ENCODE measurements around the gene PLB1.

The PLB1 gene

GRCh38 chr2:28487258-28487657 is 8.6 kb upstream of the PLB1 start:
- Histone ChIP-seq H3K9me2 (replicated peaks; ENCODE audit: insufficient read depth, low read length) (no peaks in the 10 kb centered on the region), H3K4me3 (ENCODE audit: low read length) (no peak overlapping the region), H3K79me2 (ENCODE audit: low read length) (no peaks in the 10 kb centered on the region), H3F3A (ENCODE audit: insufficient read depth, low read length) (peaks cover 14% of the 10 kb centered on the region), H3K27me3 (replicated peaks; ENCODE audit: insufficient read depth, low read length) (no peaks in the 10 kb centered on the region), H3K27ac (ENCODE audit: low read length) (no peak overlapping the region), H3K4me1 (ENCODE audit: low read length) (peaks cover 22% of the 10 kb centered on the region), H3K4me2 (ENCODE audit: low read depth, low read length) (no peak overlapping the region), H3K36me3 (replicated peaks; ENCODE audit: insufficient read depth, low read length) (no peaks in the 10 kb centered on the region), H3K9me3 (replicated peaks; ENCODE audit: insufficient read depth, low read length) (no peaks in the 10 kb centered on the region), H3K9ac (ENCODE audit: low read length) (no peak overlapping the region), H4K20me1 (ENCODE audit: insufficient read depth, low read length) (no peaks in the 10 kb centered on the region), H2AFZ (ENCODE audit: low read length) (no peak overlapping the region)
- no peak for DNase-seq
- TF ChIP-seq, protein P1, sequence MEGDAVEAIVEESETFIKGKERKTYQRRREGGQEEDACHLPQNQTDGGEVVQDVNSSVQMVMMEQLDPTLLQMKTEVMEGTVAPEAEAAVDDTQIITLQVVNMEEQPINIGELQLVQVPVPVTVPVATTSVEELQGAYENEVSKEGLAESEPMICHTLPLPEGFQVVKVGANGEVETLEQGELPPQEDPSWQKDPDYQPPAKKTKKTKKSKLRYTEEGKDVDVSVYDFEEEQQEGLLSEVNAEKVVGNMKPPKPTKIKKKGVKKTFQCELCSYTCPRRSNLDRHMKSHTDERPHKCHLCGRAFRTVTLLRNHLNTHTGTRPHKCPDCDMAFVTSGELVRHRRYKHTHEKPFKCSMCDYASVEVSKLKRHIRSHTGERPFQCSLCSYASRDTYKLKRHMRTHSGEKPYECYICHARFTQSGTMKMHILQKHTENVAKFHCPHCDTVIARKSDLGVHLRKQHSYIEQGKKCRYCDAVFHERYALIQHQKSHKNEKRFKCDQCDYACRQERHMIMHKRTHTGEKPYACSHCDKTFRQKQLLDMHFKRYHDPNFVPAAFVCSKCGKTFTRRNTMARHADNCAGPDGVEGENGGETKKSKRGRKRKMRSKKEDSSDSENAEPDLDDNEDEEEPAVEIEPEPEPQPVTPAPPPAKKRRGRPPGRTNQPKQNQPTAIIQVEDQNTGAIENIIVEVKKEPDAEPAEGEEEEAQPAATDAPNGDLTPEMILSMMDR (IDR thresholded peaks at IDR 0.05; ENCODE audit: low read length) = no peak
- no peak for TF ChIP-seq EZH2phosphoT487 (IDR thresholded peaks at IDR 0.05; ENCODE audit: low read length)
- no peak for TF ChIP-seq EZH2 (optimal IDR thresholded peaks at IDR 0.05; ENCODE audit: low read depth, low read length)

- H3F3A ChIP-seq (ENCODE audit: insufficient read depth, low read length) = peaks cover 14% of the 10 kb centered on the region
- H3K9me2 ChIP-seq (replicated peaks; ENCODE audit: insufficient read depth, low read length) = no peaks in the 10 kb centered on the region
- no peak for DNase-seq
- no peaks in the 10 kb centered on the region for H3K36me3 ChIP-seq (replicated peaks; ENCODE audit: insufficient read depth, low read length)
- H3K9ac ChIP-seq (ENCODE audit: low read length) = no peak overlapping the region
- H4K20me1 ChIP-seq (ENCODE audit: insufficient read depth, low read length) = no peaks in the 10 kb centered on the region
- H3K27me3 ChIP-seq (replicated peaks; ENCODE audit: insufficient read depth, low read length) = no peaks in the 10 kb centered on the region
- TF ChIP-seq, protein P1 (IDR thresholded peaks at IDR 0.05; ENCODE audit: low read length) = no peak
- TF ChIP-seq EZH2phosphoT487 (IDR thresholded peaks at IDR 0.05; ENCODE audit: low read length) (no peak), EZH2 (optimal IDR thresholded peaks at IDR 0.05; ENCODE audit: low read depth, low read length) (no peak)
- H3K4me1 ChIP-seq (ENCODE audit: low read length) = peaks cover 22% of the 10 kb centered on the region
- H3K4me3 ChIP-seq (ENCODE audit: low read length) = no peak overlapping the region
- no peak overlapping the region for H3K4me2 ChIP-seq (ENCODE audit: low read depth, low read length)
- no peaks in the 10 kb centered on the region for H3K79me2 ChIP-seq (ENCODE audit: low read length)
- H3K9me3 ChIP-seq (replicated peaks; ENCODE audit: insufficient read depth, low read length) = no peaks in the 10 kb centered on the region
- no peak overlapping the region for H3K27ac ChIP-seq (ENCODE audit: low read length)
- no peak overlapping the region for H2AFZ ChIP-seq (ENCODE audit: low read length)
Measured at GRCh38 chr2:28488083-28488830, 7.6 kb upstream of the PLB1 start.

DNA sequence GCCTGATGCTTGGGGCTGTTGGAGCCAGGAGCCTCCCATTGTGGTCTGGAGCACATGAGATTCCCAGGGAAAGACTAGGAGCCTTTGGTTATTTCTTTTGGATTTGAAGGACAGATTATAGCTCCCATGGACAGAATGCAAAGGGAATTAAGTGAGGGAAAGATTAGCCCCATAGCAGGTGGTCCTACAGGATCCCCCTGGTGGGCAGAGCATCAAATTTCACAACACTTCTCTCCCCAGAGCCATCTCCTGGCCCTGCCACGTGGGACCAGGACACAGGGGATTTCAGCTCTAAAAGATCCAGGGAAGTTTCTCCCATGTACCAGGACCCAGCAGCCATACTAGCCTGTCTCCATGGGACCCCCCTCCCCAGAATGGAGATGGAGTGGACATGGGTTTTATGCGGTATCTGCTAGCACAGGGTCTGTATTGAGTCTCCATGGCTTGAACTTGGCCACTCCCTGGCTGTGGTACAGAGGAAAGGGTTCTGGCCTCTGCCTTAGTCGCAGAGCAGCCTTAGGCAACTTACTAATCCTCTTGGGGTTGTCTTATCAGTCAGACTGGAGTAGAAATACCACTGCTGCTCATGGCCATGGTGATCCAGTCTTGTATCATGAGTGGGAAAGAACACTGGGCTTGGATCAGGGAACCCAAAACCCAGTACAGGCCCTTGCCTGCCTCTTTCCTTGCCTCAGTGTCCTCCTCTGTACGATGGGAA is 6.8 kb upstream of the PLB1 start:
- no peak for DNase-seq
- Histone ChIP-seq H2AFZ (ENCODE audit: low read length) (no peak overlapping the region), H3K4me3 (ENCODE audit: low read length) (no peak overlapping the region), H3K9ac (ENCODE audit: low read length) (no peak overlapping the region), H3K36me3 (replicated peaks; ENCODE audit: insufficient read depth, low read length) (no peaks in the 10 kb centered on the region), H3K4me1 (ENCODE audit: low read length) (peaks cover 19% of the 10 kb centered on the region), H3K9me3 (replicated peaks; ENCODE audit: insufficient read depth, low read length) (no peaks in the 10 kb centered on the region), H3K4me2 (ENCODE audit: low read depth, low read length) (no peak overlapping the region), H3K27ac (ENCODE audit: low read length) (no peak overlapping the region), H3K79me2 (ENCODE audit: low read length) (no peaks in the 10 kb centered on the region), H3F3A (ENCODE audit: insufficient read depth, low read length) (peaks cover 14% of the 10 kb centered on the region), H3K27me3 (replicated peaks; ENCODE audit: insufficient read depth, low read length) (no peaks in the 10 kb centered on the region), H3K9me2 (replicated peaks; ENCODE audit: insufficient read depth, low read length) (no peaks in the 10 kb centered on the region), H4K20me1 (ENCODE audit: insufficient read depth, low read length) (no peaks in the 10 kb centered on the region)
- TF ChIP-seq EZH2phosphoT487 (IDR thresholded peaks at IDR 0.05; ENCODE audit: low read length) (no peak), EZH2 (optimal IDR thresholded peaks at IDR 0.05; ENCODE audit: low read depth, low read length) (no peak)
- TF ChIP-seq, protein P1 (IDR thresholded peaks at IDR 0.05; ENCODE audit: low read length) = no peak

Measured in MM.1S (cell line).